Renal pelvis (tissue), 4 donors: ENCODE measurements around the gene NCAPG. TPM values are rescaled to one million over a fixed set of nuclear protein-coding genes. Genes with fewer than 3 reads are reported as not detected.
"Not testable (repeated sequence)": the region's sequence is repeated elsewhere in the genome, so short reads cannot be mapped to it uniquely, and the experiment has no call there.

Source experiments
- DNase-seq: peaks from one replicate; pipeline ENCODE4 v3.0.0-alpha.2; 2013
- polyA plus RNA-seq, 3 donors: library from polyadenylated mRNA; unstranded; fragments of 120-200 nt; gene quantifications; one replicate each; pipeline ENCODE4 v1.2.1, GENCODE V29; 2013; ENCODE audit not compliant: insufficient read length in 3 of 3

NCAPG gene
- polyA plus RNA-seq, 3 donors: 27.2 to 31.0 (median 28.6) TPM

GRCh38 chr4:17786567-17786966 lies 24.2 kb upstream of the NCAPG start:
- no peak for DNase-seq

- no peak for DNase-seq
Measured at GRCh38 chr4:17787315-17787714, 23.5 kb upstream of the NCAPG start.

- DNase-seq: no peak
Measured at GRCh38 chr4:17788956-17789355, 21.8 kb upstream of the NCAPG start.

GRCh38 chr4:17794730-17795129 lies 16.0 kb upstream of the NCAPG start:
- no peak for DNase-seq

- no peak for DNase-seq
Measured at GRCh38 chr4:17797808-17798207, 13.0 kb upstream of the NCAPG start.

- no peak for DNase-seq
Measured at GRCh38 chr4:17805580-17806155, 5.1 kb upstream of the NCAPG start.

- no peak for DNase-seq
Measured at GRCh38 chr4:17807446-17807845, 3.3 kb upstream of the NCAPG start.

GRCh38 chr4:17809667-17810066 lies 1.1 kb upstream of the NCAPG start:
- DNase-seq: no peak

- no peak for DNase-seq
Measured at GRCh38 chr4:17811078-17811603, 362 bp downstream of the NCAPG start.

GRCh38 chr4:17812125-17812524 lies 1.3 kb downstream of the NCAPG start:
- DNase-seq: no peak

GRCh38 chr4:17812801-17813200 lies 2.0 kb downstream of the NCAPG start:
- no peak for DNase-seq

GRCh38 chr4:17814140-17814539 lies 3.4 kb downstream of the NCAPG start:
- no peak for DNase-seq

- no peak for DNase-seq
Measured at GRCh38 chr4:17816142-17816541, 5.4 kb downstream of the NCAPG start.

- DNase-seq: peak; percentile 35
Measured at GRCh38 chr4:17817027-17817426, 6.2 kb downstream of the NCAPG start.

GRCh38 chr4:17823871-17824669 lies 13.3 kb downstream of the NCAPG start:
- no peak for DNase-seq

GRCh38 chr4:17846266-17846665 lies 35.5 kb downstream of the NCAPG start:
- no peak for DNase-seq

- not testable (repeated sequence) for DNase-seq
Measured at GRCh38 chr4:17850295-17850694, 39.5 kb downstream of the NCAPG start.

GRCh38 chr4:17851959-17852358 lies 41.2 kb downstream of the NCAPG start:
- DNase-seq: no peak

GRCh38 chr4:17854036-17854435 lies 43.3 kb downstream of the NCAPG start:
- no peak for DNase-seq

GRCh38 chr4:17859793-17860406 lies 49.1 kb downstream of the NCAPG start:
- no peak for DNase-seq

- not testable (repeated sequence) for DNase-seq
Measured at GRCh38 chr4:17861906-17862305, 51.1 kb downstream of the NCAPG start.

GRCh38 chr4:17865866-17866363 lies 55.1 kb downstream of the NCAPG start:
- no peak for DNase-seq

GRCh38 chr4:17866810-17867209 lies 56.0 kb downstream of the NCAPG start:
- DNase-seq: no peak
